Fibroblast of upper back skin (primary cell): ENCODE measurements around the gene EPB41L4A.
"Not testable (repeated sequence)": the region's sequence is repeated elsewhere in the genome, so short reads cannot be mapped to it uniquely, and the experiment has no call there.

Source experiments
- DNase-seq: peaks from one replicate; pipeline ENCODE4 v3.0.0-alpha.2; 2013

The EPB41L4A gene

DNA sequence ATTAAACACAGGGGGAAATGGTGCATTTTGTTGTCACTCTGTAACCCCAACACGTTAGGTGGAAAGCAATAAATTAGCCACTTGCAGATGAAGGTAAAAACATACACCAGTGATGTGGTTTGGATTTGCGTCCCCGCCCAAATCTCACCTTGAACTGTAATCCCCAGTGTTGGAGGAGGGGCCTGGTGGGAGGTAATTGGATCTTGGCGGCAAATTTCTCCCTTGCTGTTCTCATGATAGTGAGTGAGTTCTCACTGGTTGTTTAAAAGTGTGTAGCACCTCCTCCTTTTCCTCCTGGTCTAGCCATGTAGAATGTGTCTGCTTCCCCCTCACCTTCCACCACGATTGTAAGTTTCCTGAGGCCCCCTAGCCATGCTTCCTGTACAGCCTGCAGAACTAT, 17.2 kb downstream of the EPB41L4A start:
- DNase-seq, result no peak

DNA sequence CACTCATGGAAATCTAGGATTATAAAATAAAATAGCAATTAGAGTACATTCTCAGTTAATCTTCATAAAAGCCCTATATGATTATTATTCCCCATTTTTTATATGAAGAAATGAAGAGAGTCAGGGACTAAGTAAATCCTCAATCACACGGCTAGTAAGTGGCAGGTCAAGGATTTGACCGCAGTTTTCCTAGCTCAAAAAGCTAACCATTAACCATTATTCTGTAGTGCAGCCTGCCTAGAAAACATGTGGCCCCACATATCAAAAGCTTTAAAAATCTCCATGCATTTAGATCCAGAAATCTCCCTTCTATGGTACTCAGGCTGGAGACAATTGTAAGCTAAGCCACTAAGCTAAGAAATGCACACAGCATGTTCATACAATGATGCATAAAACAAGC, 21.4 kb downstream of the EPB41L4A start:
- no peak for DNase-seq

DNA sequence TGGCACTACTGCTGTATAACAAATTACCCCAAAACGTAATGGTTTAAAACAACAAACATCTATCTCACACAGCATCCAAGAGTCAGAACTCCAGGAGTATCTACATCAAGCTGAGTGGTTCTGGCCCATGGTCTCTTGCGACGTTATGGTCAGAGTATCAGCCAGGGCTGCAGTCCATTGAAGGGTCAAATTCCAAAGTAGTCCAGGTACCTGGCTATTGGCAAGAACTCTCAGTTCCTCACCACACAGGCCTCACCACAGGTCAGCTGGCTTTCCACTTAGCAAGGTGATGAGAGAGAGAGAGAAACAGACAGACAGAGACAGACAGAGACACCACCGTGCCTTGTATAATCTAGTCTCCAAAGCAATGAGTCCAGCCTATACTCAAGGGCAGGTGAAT, 22.6 kb downstream of the EPB41L4A start:
- DNase-seq, result no peak

DNA sequence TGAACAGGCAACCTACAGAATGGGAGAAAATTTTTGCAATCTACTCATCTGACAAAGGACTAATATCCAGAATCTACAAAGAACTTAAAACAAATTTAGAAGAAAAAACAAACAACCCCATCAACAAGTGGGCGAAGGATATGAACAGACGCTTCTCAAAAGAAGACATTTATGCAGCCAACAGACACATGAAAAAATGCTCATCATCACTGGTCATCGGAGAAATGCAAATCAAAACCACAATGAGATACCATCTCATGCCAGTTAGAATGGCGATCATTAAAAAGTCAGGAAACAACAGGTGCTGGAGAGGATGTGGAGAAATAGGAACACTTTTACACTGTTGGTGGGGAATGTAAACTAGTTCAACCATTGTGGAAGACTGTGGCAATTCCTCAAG, 23.8 kb downstream of the EPB41L4A start:
- not testable (repeated sequence) for DNase-seq

DNA sequence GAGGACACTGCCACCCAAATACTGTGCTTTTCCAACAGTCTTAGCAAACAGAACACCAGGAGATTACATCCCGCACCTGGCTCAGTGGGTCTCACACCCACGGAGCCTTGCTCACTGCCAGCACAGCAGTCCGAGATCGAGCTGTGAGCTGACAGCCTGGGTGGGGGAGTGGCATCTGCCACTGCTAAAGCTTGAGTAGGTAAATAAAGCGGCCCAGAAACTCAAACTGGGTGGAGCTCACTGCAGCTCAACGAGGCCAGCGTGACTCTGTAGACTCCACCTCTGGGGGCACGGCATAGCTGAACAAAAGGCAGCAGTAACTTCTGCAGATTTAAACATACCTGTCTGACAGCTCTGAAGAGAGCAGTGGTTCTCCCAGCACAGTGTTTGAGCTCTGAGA, 28.8 kb downstream of the EPB41L4A start:
- DNase-seq, result no peak

DNA sequence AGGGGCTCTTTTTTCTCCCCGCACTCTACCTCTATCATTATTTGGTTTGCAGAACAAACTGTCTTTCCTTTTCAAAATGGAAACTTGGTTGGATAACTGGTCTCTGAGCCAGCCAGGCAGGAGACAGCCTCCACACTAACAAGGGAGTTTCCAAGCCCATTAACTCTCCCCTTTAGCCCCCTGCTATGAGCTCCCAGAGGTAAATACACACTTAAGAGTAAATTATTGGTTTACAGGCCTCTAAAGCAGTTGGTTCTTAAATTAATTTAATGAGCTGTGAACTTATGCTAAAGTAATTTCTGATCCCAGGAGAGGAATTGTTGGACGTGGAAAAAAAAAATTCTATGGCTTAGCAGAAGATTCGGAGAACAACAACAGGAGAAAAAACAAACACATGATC, 30.3 kb downstream of the EPB41L4A start:
- DNase-seq, result no peak

DNA sequence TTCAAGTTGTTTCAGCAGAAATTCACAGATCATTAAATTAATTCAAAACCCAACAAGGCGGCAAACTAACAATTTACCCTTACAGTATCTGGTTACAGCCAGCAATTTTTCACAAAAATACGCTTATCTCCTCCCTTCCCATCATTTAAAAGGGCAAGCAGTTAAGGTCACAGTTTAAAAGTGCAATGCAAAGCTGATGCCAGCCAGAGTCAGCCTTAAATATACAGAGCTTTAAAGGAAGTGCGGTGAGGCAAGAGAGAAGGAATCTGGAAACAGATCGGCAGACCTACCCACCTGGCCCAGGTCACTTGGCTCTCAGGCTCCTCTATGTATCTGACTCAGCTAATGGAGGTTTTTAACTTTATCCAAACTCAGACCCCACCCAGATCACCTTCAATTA, 31.0 kb downstream of the EPB41L4A start:
- no peak for DNase-seq

DNA sequence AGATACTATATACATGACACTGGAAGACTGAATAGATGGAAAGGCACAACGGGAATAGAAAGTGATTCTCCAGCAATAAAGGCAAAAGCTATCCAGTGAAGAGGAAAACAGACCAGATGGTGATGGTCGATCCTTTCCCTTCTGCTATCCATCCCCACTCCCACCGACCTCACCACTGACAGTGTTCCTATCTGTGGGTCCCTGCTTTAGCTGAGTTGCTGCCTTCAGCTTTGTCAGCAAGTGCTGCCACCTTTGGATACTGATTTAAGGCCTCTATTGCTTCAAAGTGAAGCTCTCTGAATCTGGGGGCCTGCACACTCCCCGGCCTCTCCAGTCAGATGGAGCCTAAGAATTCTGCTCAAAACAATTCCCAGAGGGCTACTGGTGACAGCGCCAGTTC, 32.3 kb downstream of the EPB41L4A start:
- no peak for DNase-seq

DNA sequence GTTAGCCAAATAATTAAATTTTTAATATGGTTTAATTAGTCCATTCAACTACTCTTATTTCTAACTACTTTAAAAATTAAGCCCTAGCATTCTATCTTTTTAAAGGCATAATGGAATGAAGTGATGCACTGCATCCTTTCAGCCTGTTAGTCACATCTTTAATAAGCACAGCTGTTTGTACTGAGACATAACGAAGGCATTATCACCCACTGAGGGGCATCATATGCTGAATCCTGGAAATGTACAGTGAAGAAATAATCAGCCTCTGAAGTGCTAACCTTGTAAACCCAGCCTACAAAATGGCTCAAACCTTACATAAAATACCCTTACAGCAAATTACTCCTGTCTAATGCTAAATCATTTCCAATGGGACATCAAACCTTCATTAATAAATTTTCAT, 33.1 kb downstream of the EPB41L4A start:
- DNase-seq, result no peak

DNA sequence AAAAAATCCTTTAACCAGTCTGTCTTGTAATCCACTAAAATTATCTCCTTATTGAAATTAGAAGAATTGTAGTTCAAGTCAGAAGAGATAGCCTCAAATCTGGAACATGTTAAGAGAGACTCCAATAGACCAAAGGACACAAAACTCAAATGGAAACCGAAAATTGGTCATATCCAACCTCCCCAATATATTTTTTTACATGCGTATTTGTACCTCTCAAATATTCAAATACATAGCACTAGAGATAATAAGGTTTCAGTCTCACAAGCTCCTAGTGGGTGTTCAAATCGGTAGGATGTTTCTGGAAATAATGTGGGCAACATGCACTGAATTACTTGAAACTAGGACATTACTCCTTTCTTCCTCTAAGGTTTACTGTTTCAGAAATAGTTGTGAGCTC, 33.5 kb downstream of the EPB41L4A start:
- no peak for DNase-seq

DNA sequence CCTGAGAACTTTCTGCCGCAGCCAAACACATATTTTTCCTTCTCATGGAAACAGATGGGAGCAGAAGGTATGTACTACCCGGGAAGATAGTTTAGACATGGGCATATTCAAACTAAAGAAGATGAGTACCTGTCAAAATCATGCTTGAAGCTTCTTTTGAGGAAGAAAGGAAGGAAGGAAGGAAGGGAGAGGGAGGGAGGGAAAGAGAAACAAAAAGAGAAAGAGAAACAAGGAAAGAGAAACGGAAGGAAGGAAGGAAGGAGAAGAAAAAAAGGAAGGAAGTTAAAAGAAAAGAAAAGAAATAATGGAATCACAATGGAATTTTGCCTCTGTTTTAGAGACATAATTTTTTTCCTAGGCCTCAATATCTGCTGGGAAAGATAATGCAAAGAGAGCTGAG, 34.6 kb downstream of the EPB41L4A start:
- DNase-seq, result no peak

DNA sequence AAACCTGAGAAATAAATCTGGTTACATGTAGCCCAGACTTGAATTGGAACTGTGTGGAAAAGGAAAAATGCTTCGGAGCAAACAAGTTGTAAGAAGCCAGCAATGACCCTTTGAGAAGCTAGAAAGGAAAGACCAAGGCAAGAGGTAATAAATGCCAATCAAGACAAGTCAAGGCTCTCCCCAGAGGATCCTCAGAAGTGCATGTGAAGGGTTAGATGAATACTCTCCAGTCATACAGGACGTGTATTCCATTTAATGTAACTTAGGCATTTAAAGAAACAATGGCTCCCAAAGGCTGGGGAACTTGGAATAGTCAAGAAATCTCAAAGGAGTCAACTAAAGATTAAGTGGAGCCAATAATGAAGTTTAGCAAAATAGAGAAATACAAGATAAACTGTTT, 36.2 kb downstream of the EPB41L4A start:
- no peak for DNase-seq

DNA sequence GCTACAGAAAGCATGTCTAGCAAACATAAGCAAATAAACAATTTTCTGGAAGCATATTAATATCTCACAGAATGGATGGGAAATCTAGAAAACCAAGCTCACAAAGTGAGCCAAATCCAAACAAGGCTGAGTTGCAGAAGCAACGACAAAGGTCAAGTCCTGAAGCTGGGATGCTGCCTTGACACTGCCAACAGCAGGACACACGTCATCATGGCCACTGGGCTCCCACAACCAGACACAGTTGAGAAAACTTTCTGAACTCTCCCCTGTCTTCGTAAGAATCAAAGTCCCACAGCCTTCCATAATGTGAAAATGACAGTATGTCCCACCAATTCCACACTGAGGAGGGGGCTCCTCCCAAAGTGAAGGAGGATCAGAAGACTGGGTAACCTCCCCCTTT, 37.6 kb downstream of the EPB41L4A start:
- no peak for DNase-seq

DNA sequence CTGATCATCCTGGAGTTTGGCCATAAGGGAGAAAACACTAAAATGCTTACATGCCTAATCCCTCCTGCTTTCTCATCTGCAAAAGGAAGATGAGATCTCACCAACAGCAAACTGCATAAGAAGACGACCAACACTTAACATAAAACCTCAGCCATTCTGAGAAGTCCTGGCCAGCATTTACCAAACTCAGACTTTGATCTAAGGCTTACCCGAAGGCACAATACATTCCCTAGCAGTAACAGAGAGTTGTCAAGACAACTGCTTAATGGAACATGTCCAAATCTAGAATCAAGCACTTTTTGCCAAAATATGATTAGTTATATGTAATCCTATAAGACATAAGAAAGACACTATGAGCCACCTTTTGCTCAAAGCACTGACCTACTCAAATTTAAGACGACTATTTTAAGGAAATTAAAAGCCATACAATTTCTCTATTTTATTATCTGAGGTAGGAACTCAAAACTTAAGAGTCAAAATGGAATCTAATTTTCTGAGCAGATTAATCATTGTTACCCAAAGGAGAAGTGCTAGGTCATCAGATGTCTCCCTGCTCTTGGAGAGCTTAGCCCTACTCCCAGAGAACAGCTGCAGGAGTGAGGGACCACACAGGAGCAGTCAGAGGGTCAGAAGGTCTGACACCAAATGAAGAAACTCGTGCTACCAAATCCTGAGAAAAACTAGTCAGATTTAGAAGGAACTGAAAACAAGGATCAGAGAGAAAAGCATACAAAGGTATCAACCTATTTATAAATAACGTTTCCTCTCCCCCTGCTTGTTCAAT, 39.3 kb downstream of the EPB41L4A start:
- DNase-seq, result no peak

DNA sequence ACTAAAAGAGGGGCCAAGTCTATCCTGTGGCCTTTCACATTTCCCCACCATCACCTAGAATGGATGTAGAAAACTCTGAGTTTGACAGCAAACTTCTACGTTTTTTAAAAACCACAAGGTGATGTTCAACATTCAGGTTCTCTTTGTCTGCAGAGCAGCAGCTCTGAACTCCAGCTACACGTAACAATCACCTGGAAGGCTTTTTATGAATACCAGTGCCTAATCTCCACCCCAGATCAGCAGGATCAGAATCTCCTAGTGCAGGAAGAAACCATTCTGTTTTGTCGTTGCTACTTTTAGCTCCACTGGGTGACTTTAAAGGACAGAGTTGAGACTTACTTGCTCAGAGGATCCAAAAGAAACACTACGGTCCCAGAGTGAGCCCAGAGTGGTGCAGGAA, 44.3 kb downstream of the EPB41L4A start:
- no peak for DNase-seq

DNA sequence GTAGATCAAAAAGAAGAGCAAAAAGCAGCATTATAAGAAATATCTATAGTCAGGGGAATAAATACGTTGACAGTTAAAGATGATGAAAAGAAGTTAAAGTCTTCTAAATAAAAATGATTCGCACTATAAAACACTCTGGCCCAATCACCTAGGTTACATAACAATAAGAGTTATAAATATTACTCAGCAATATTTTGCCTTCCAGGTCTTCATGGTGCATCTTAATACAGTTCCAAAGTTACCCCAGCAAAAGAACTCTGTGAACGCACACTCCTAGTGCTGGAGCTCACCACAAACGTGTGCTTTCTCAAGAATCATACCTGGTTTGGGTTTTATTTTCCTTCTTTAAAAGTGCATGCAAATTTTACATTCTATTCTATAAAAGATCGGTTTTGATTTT, 44.7 kb downstream of the EPB41L4A start:
- no peak for DNase-seq

DNA sequence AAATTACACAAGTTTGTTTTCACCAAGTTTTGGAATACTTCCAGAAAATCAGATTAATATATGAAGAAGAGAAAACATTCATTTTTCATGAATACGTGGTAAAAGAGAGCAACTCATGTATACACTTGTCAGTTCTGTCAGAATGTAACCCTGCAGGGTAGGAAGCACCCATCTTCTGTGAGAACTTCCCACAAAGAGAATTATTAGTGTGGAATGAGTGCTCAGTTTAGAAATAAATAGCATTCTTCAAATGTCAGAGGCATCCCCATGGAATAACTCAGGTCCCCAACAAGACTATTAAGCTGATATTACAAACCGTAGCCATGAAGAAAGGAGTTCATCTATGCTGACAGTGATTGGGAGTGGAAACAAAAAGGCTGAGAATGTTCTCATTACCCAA, 45.2 kb downstream of the EPB41L4A start:
- DNase-seq, result no peak

DNA sequence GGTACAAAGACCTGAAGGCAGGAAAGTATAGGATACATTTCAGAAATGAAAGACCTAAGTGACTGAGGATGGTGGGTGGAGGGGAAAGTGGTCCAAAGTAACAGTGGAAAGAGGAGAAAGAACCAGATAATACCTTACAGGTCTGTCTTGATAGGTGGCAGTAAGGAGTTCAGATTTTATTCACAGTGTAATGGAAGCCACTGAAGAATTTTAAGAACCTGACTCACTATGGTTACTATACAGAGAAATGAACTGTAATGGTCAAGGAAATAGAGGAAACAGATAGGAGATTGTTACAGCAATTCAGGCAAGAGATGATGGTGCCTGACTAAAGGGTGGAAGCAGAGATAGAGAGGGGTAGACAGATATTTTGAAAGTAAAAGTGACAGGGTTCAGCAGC, 46.5 kb downstream of the EPB41L4A start:
- no peak for DNase-seq

DNA sequence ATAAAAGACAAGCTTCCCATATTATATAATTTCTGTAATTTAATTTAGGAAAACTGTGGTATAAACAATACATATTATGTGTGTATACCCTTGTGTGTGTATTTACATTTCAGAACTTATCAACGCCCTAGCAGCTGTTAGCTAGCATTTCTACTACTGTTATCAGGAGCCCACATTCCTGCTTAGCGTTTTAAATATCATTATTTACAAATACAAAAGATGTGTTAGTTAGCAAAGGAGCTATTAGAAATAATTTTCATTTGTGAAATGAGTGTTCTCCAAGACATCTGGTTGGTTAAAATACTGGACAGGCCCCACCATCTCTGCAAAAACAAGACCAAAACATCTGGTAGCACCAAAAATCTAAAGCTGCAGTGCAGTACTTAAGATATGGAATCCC, 48.0 kb downstream of the EPB41L4A start:
- DNase-seq, result no peak

DNA sequence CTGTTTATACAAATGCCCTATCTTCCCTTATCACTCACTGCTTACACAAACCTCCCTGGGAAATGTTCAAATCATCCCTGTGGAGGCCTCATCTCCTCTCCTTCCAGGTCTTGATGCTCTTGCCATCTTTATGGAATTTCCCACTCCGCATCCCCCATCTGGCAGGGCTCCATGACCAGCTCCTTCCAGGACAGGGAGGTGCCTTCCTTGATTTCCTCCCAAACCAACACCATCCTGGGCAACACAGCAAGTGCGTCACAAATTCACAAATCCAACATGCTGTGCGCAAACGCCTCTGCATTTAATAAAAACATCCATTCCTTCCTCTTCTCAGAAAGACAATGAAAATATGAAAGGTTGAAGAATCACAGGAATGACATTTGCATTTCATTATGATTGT, 51.7 kb downstream of the EPB41L4A start:
- no peak for DNase-seq

DNA sequence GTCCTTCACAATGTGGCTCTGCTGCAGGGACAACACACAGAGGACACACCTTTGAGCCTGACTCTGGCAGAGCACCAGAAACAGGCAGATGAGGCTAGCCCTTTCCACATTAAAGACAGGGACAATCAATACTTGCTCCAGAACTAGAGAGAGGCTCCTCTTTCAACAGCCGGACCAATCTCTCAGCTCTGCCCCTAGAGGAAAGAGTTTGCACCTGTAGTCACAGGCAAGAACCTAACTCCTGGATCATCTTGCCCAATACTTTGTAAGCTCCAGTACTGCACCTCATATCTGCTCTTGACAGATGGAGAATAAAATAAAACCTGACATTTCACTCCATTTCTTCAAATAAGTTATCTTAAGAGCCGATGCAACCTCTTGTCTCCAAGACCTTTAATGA, 52.1 kb downstream of the EPB41L4A start:
- no peak for DNase-seq

DNA sequence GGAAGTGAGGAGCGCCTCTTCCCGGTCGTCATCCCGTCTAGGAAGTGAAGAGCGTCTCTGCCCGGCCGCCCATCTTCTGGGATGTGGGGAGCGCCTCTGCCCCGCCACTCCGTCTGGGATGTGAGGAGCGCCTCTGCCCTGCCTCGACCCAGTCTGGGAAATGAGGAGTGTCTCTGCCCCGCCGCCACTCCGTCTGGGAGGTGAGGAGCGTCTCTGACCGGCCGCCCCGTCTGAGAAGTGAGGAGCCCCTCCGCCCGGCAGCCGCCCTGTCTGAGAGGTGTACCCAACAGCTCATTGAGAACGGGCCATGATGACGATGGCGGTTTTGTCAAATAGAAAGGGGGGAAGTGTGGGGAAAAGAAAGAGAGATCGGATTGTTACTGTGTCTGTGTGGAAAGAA, 58.3 kb downstream of the EPB41L4A start:
- DNase-seq, result not testable (repeated sequence)

DNA sequence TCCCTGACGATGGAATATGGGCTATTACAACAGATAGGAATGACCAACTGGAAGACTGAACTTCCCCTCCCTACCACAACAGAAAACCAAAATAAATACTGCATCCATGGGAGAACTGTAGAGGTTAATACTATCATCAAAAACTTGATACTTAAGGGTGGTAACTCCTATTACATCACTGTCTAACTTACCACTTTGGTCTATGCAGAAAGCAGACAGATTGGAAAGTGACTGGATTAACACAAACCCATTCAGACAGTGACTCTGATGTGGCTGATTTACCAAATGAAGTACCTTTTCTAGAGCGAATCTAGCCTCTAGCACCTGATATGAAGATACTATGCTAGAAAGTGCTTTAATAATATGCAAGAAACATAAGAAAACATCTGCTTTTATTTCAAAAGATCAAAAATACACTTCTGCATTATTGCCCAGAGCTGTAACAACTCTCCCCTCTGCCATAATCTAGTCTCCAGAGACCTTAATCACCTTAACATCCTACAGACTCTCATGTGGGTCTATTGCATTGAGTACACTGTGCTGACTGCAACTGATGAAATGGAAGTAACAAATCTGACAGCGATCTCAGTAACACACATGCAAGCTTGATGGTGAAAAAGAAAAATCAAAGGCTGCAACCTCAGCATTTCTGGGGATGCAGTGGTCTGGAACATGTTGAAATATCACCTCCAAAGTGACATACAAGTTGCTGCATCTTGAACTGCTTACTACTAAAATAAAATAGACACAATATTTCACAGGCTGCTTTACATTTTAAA, 62.7 kb downstream of the EPB41L4A start:
- DNase-seq, result no peak

DNA sequence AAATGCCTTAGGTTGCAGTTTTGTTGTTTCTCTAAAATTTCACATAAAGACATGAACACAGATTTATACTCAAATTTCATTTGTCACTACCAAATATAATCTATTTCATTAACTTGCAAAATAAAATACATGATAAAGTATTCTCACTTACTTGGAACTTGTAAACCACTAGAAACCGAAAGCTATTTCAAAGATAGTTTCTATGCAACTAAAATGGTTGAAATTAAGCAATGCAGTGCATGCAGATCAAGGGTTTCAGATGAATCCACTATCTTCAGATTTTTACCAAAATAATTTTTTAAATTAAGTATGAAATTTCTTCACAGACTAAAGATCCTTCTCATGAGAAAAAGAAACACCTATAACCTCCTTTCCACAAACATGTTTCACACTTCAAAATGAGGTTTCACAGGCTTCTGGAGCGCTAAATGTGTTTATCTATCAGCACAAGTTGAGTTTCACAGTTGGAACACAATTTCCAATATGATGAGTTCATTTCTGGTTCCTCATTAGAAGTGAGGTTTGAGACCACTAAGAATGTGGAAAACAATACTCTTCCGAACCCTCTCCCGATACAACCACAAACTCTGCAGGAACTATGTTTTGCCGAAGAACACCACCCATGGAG, 63.9 kb downstream of the EPB41L4A start:
- DNase-seq, result no peak
